T-helper 2 cell treated with Interferon-gamma antibody and Interleukin-4, amounts not matched to agents 5 μg/mL and 100 μg/mL, for 36 hours (primary cell): Measurements from ENCODE around the gene APOE.
"Not testable (repeated sequence)": the region's sequence is repeated elsewhere in the genome, so short reads cannot be mapped to it uniquely, and the experiment has no call there.

Source experiments
- DNase-seq: peaks from one replicate; pipeline ENCODE4 v3.0.0; 2021; ENCODE audit warnings: low spot score
- H3K27ac Mint-ChIP-seq: one replicate; pipeline ENCODE4 v1.8.0; 2021; ENCODE audit warnings: mild to moderate bottlenecking, mixed read lengths
- H3K27me3 Mint-ChIP-seq: one replicate; pipeline ENCODE4 v1.8.0; 2021; ENCODE audit warnings: low read depth, mixed read lengths
- H3K36me3 Mint-ChIP-seq: one replicate; pipeline ENCODE4 v1.8.0; 2021; ENCODE audit warnings: low read depth, mixed read lengths
- H3K4me1 Mint-ChIP-seq: one replicate; pipeline ENCODE4 v1.8.0; 2021; ENCODE audit warnings: low read depth, mixed read lengths
- H3K4me3 Mint-ChIP-seq: one replicate; pipeline ENCODE4 v1.8.0; 2022; ENCODE audit warnings: mild to moderate bottlenecking, moderate library complexity, mixed read lengths
- H3K9me3 Mint-ChIP-seq: one replicate; pipeline ENCODE4 v1.8.0; 2021; ENCODE audit warnings: mixed read lengths

The APOE gene

DNA sequence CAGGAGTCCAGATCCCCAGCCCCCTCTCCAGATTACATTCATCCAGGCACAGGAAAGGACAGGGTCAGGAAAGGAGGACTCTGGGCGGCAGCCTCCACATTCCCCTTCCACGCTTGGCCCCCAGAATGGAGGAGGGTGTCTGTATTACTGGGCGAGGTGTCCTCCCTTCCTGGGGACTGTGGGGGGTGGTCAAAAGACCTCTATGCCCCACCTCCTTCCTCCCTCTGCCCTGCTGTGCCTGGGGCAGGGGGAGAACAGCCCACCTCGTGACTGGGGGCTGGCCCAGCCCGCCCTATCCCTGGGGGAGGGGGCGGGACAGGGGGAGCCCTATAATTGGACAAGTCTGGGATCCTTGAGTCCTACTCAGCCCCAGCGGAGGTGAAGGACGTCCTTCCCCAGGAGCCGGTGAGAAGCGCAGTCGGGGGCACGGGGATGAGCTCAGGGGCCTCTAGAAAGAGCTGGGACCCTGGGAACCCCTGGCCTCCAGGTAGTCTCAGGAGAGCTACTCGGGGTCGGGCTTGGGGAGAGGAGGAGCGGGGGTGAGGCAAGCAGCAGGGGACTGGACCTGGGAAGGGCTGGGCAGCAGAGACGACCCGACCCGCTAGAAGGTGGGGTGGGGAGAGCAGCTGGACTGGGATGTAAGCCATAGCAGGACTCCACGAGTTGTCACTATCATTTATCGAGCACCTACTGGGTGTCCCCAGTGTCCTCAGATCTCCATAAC is at the start of gene APOE:
Gene APOE, plus strand, starts transcription at position 360 of the 724 bp plus-strand sequence. CDS start 829 bp downstream, outside the sequence.
- H3K4me1 Mint-ChIP-seq: peaks cover 9% of the 10 kb centered on the region
- peaks cover 13% of the 10 kb centered on the region for H3K27me3 Mint-ChIP-seq
- peaks cover 7% of the 10 kb centered on the region for H3K36me3 Mint-ChIP-seq
- H3K4me3 Mint-ChIP-seq: peak within 1 kb of the TSS; percentile 46
- H3K9me3 Mint-ChIP-seq: no peaks in the 10 kb centered on the region
- no peak for DNase-seq
- H3K27ac Mint-ChIP-seq: no peak within 1 kb of the TSS

DNA sequence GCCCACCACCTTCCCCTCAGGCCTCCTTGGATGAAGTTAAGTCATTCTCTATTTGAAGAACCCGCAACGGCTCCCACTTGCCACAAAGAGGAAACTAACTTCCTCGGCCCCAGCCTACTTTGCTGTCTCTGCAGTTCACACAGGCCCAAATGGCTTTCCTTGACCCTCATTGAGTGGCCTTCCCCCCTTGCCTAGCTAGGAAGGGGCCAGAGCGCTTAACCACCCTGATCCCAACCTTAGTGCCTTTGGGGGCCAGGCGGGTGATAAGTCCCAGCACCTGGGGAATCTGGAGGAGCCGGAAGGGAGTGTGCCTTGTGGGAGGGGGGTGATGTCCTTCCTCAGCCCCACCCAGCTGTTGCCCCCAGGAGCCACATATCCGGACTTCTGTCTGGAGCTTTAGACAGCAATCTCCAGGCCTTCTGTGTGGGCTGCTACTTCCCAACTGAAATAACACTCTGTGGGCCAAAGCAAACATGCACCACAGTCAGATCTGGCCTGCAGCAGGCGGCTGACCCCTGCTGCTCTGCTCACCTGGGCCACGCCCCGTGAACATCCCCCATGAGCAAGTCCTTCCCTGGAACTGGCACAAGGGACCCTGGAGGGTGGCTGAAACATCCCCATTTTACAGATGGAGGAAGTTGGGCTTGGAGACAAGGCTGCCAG is 49.0 kb upstream of the APOE start:
- H3K9me3 Mint-ChIP-seq: no peaks in the 10 kb centered on the region
- no peak for DNase-seq
- no peak overlapping the region for H3K4me3 Mint-ChIP-seq
- H3K36me3 Mint-ChIP-seq: no peaks in the 10 kb centered on the region
- H3K4me1 Mint-ChIP-seq: peaks cover 3% of the 10 kb centered on the region
- H3K27ac Mint-ChIP-seq: no peak overlapping the region
- peaks cover 6% of the 10 kb centered on the region for H3K27me3 Mint-ChIP-seq

DNA sequence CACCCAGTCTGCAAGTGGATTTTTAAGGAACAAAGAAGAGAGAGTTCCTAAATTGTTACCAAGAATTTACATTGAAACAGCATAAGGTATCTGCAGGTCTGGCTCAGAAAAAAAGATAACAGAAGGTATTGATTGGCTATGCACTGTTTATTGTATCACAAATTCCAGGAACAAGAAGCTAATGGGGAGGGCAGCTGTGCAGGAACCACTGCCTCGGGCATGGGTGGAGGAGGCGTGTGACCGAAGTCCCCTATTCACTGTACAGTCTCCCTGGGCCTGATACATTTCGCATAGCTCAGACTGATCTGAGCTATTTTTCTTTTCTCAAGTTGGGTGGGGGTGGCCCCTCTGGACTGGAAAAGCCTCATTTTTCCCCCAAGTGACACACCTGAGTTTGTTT is 47.8 kb upstream of the APOE start:
- DNase-seq: no peak
- Mint-ChIP-seq H3K36me3 (no peaks in the 10 kb centered on the region), H3K9me3 (no peaks in the 10 kb centered on the region), H3K27ac (no peak overlapping the region), H3K4me1 (peaks cover 3% of the 10 kb centered on the region), H3K27me3 (peaks cover 2% of the 10 kb centered on the region), H3K4me3 (no peak overlapping the region)

DNA sequence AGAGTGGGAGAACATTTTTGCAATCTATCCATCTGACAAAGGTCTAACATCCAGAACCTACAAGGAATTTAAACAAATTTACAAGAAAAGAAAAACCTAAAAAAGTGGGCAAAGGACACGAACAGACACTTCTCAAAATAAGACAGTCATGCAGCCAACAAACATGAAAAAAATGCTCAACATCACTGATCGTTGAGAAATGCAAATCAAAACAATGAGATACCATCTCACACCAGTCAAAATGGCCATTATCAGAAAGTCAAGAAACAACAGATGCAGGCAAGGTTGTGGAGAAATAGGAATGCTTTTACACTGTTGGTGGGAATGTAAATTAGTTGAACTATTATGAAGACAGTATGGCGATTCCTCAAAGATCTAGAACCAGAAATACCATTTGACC is 44.0 kb upstream of the APOE start:
- not testable (repeated sequence) for H3K27me3 Mint-ChIP-seq, H3K27ac Mint-ChIP-seq, H3K4me3 Mint-ChIP-seq, H3K4me1 Mint-ChIP-seq, H3K36me3 Mint-ChIP-seq, DNase-seq, H3K9me3 Mint-ChIP-seq

DNA sequence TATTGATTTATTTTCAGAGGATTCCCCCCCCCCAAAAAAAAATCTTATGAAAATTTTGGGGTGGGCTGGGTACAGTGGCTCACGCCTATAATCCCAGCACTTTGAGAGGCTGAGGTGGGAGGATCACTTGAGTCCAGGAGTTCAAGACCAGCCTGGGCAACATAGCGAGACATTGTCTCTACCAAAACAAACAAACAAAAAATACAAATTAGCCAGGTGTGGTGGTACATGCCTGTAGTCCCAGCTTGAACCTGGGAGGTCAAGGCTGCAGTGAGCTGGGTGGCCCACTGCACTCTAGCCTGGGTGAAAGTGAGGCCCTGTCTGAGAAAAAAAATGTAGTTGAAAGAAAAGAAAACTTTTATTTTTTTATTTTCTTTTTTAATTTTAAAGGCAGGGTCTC is 41.6 kb upstream of the APOE start:
- Mint-ChIP-seq H3K9me3 (no peaks in the 10 kb centered on the region), H3K36me3 (no peaks in the 10 kb centered on the region), H3K4me1 (peaks cover 3% of the 10 kb centered on the region), H3K27ac (no peak overlapping the region), H3K27me3 (no peaks in the 10 kb centered on the region), H3K4me3 (no peak overlapping the region)
- DNase-seq: no peak

DNA sequence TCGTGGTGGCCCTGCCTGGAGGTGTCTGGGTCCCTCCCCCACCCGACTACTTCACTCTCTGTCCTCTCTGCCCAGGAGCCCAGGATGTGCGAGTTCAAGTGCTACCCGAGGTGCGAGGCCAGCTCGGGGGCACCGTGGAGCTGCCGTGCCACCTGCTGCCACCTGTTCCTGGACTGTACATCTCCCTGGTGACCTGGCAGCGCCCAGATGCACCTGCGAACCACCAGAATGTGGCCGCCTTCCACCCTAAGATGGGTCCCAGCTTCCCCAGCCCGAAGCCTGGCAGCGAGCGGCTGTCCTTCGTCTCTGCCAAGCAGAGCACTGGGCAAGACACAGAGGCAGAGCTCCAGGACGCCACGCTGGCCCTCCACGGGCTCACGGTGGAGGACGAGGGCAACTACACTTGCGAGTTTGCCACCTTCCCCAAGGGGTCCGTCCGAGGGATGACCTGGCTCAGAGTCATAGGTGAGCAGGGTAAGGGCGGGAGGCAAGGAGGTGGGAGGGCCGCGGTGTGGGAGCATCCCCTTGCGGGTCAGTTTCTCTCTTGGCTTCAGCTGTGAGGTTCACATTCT is 40.3 kb upstream of the APOE start:
- H3K4me1 Mint-ChIP-seq: peaks cover 3% of the 10 kb centered on the region
- H3K4me3 Mint-ChIP-seq: no peak overlapping the region
- no peak for DNase-seq
- no peaks in the 10 kb centered on the region for H3K36me3 Mint-ChIP-seq
- no peak overlapping the region for H3K27ac Mint-ChIP-seq
- H3K9me3 Mint-ChIP-seq: no peaks in the 10 kb centered on the region
- H3K27me3 Mint-ChIP-seq: no peaks in the 10 kb centered on the region

DNA sequence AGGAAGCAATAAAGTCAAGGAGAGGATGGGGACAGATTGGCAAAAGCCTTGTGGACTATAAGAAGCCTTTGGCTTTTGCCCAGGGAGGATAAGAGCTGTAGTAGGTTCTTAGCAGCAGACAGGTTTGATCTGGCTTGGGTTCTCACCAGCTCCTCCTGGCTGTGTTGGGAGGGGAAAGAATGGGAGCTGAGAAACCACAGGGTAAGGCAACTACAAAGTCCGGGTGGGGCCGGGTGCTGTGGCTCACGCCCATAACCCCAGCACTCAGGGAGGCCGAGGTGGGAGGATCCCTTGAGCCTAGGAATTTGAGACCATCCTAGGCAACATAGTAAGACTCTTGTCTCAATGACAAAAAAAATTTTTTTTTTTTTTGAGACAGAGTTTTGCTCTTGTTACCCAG is 38.9 kb upstream of the APOE start:
- Mint-ChIP-seq H3K4me3 (no peak overlapping the region), H3K27ac (no peak overlapping the region), H3K36me3 (no peaks in the 10 kb centered on the region), H3K9me3 (no peaks in the 10 kb centered on the region), H3K4me1 (peaks cover 3% of the 10 kb centered on the region), H3K27me3 (no peaks in the 10 kb centered on the region)
- no peak for DNase-seq

DNA sequence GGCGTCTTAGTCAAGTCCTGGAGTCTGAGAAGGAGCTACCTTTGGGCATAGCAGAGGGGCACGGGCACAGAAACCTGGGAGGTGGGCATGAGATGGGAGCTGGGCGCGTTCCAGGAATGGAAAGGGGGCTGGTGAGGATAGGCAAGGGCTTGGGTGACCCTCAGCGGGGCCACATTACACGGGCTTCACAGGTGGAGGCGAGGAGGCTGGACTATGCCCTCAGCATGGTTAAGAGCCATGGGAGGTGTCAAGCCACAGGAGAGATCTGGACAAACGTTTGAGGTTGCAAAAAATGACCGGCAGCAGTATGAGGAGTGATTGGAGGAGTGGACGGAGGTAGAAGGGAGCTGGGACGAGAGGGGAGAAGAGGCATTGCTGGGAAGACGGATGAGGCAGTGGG is 38.0 kb upstream of the APOE start:
- DNase-seq: no peak
- H3K9me3 Mint-ChIP-seq: no peaks in the 10 kb centered on the region
- H3K4me1 Mint-ChIP-seq: peaks cover 3% of the 10 kb centered on the region
- no peaks in the 10 kb centered on the region for H3K27me3 Mint-ChIP-seq
- no peak overlapping the region for H3K27ac Mint-ChIP-seq
- no peaks in the 10 kb centered on the region for H3K36me3 Mint-ChIP-seq
- no peak overlapping the region for H3K4me3 Mint-ChIP-seq

DNA sequence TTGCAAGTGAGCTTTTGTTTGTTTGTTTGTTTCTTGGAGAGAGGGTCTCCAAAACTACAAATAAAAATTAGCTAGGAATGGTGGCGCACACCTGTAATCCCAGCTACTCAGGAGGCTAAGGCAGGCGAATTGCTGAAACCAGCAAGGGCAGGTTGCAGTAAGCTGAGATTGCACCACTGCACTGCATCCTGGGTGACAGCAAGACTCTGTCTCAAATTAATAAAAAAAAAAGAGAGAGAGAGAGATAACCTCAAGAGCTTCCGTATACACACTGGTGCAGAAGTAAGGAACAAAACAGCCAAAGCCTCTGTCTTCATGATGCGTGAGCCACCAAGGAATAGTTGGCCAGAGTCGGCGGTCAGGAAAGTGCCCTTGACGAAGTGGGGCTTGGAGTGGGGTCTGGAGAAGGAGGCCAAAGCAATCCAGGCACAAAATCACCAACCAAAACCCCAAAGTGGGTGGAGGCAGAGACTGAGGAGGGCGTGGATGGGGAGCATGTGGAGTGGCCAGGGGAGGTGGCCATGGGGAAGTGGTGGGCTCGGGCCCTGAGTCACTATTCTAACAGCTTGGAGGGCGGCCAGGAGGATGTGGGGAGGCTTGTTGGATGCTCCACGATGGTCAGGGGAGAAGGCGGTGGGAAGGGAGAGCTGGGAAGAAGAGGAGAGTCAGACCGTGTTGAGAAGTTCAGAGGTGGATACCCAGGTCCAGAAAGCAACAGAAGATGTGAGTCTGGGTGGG is 35.7 kb upstream of the APOE start:
- Mint-ChIP-seq H3K4me3 (no peak overlapping the region), H3K27ac (no peak overlapping the region), H3K27me3 (no peaks in the 10 kb centered on the region), H3K36me3 (no peaks in the 10 kb centered on the region), H3K9me3 (no peaks in the 10 kb centered on the region), H3K4me1 (peaks cover 3% of the 10 kb centered on the region)
- DNase-seq: no peak

DNA sequence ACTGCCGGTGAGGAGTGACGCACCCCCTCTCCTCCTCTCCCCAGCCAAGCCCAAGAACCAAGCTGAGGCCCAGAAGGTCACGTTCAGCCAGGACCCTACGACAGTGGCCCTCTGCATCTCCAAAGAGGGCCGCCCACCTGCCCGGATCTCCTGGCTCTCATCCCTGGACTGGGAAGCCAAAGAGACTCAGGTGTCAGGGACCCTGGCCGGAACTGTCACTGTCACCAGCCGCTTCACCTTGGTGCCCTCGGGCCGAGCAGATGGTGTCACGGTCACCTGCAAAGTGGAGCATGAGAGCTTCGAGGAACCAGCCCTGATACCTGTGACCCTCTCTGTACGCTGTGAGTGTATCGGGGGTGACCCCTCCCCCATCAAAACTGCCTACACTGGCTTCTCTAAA is 33.8 kb upstream of the APOE start:
- Mint-ChIP-seq H3K36me3 (no peaks in the 10 kb centered on the region), H3K4me1 (no peaks in the 10 kb centered on the region), H3K9me3 (no peaks in the 10 kb centered on the region), H3K27me3 (no peaks in the 10 kb centered on the region), H3K4me3 (no peak overlapping the region), H3K27ac (no peak overlapping the region)
- DNase-seq: no peak

DNA sequence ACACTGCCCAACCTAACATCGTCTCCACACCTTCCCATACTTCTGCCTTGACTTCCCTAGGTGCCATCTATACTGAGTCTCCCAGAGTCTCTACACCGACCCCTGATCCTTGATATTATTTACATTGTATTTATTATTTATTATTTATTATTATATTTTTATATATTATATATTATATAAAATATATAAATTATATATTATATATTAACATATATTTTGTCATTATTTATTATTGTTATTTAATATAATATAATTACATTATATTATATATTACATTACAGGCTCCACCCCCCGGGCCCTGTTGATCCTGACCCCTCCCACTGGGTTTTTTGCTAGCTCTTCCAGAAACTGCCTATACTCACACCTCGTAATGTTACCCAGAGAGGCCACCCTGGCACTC is 32.9 kb upstream of the APOE start:
- H3K36me3 Mint-ChIP-seq: no peaks in the 10 kb centered on the region
- no peak overlapping the region for H3K4me3 Mint-ChIP-seq
- peaks cover 1% of the 10 kb centered on the region for H3K4me1 Mint-ChIP-seq
- DNase-seq: no peak
- no peaks in the 10 kb centered on the region for H3K27me3 Mint-ChIP-seq
- H3K9me3 Mint-ChIP-seq: no peaks in the 10 kb centered on the region
- H3K27ac Mint-ChIP-seq: no peak overlapping the region

DNA sequence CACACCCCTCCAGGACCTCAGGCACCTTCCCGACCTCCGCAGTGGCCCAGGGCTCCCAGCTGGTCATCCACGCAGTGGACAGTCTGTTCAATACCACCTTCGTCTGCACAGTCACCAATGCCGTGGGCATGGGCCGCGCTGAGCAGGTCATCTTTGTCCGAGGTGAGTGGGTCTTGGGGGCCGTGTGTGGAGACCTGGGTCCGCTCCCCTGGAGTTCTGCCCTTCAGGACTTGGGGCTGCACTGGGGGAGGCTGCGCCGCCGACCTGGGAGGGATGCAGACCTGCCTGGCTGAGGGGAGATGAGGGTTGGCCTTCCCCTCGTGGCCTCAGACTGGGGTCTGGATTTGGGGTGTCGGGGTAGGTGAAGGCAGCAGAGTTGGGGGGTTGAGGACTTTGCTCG is 31.3 kb upstream of the APOE start:
- Mint-ChIP-seq H3K27ac (no peak overlapping the region), H3K36me3 (no peaks in the 10 kb centered on the region), H3K4me1 (peaks cover 1% of the 10 kb centered on the region), H3K4me3 (no peak overlapping the region), H3K27me3 (no peaks in the 10 kb centered on the region), H3K9me3 (no peaks in the 10 kb centered on the region)
- no peak for DNase-seq

DNA sequence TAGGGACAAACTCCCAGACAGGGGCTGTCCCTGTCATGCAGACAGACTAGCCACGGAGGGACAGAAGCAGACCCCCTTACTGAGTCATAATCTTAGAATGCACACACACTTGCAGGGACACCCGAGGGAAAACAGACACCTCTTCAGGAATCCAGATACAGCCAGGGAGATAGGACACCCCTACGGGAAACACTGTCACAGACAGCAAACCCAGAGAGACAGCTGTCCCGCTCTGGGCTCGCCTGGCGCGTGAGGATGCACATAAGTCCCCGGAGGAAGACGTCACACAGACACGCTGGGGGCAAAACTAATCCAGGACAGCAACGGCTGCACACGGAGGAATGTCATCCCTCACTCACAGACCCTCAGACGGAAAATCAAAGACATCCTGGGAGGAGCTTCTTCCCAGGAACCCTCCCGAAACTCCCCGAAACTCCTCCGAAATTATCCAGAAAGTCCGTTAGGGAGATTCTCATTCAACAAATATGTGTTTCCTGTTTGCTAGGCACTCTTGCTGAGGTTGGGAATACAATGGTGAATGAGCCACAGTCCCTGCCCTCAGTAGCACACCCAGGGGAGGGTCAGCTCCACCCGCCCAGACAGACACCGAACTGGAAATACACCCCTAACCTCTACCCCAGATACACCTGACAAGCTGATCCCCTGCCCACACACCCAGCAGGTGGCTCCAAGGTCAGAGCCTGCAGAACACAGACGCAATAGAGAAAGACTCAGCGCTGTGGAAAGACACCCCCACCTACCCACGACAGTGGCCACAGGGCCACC is 29.7 kb upstream of the APOE start:
- Mint-ChIP-seq H3K27me3 (no peaks in the 10 kb centered on the region), H3K27ac (no peak overlapping the region), H3K4me1 (peaks cover 1% of the 10 kb centered on the region), H3K36me3 (no peaks in the 10 kb centered on the region), H3K4me3 (no peak overlapping the region), H3K9me3 (no peaks in the 10 kb centered on the region)
- no peak for DNase-seq
